DND-41 (cell line): ENCODE measurements around the gene FGF5.
"Not testable (repeated sequence)": the region's sequence is repeated elsewhere in the genome, so short reads cannot be mapped to it uniquely, and the experiment has no call there.

Experiments used
- ATAC-seq: fragments of 200-7000 bp; cut with Tn5 transposase; 3 replicates; pipeline ENCODE4 v1.9.1; 2021; ENCODE audit warnings: low read depth; ENCODE audit not compliant: insufficient read depth
- DNase-seq: peaks from one replicate; pipeline ENCODE4 v3.0.0-alpha.2; 2020
- H2AFZ ChIP-seq: 2 replicates; pipeline ENCODE4 v1.6.0; 2012; ENCODE audit warnings: low read depth, low read length
- H3K27ac ChIP-seq: 2 replicates; pipeline ENCODE4 v1.5.1; 2012; ENCODE audit warnings: low read length, inconsistent platforms
- H3K27me3 ChIP-seq: fragments of 200-600 bp; sonication (generic); 2 replicates; pipeline ENCODE4 v1.6.0; 2012; ENCODE audit warnings: low read length, mild to moderate bottlenecking, inconsistent platforms; ENCODE audit not compliant: insufficient read depth, poor library complexity
- H3K36me3 ChIP-seq: 2 replicates; pipeline ENCODE4 v1.5.1; 2012; ENCODE audit warnings: low read length, inconsistent platforms; ENCODE audit not compliant: insufficient read depth
- H3K4me1 ChIP-seq: 2 replicates; pipeline ENCODE4 v1.5.1; 2012; ENCODE audit warnings: mild to moderate bottlenecking, low read length; ENCODE audit not compliant: insufficient read depth
- H3K4me2 ChIP-seq: 2 replicates; pipeline ENCODE4 v1.6.0; 2012; ENCODE audit warnings: mild to moderate bottlenecking, moderate library complexity, low read length, inconsistent platforms; ENCODE audit not compliant: insufficient read depth
- H3K4me3 ChIP-seq, 2 experiments: fragments of 200-600 bp in 1 of 2; shearing (Covaris generic) in 1 of 2; 2 replicates each; pipeline ENCODE4 v1.5.1; 2012 to 2016; ENCODE audit warnings: inconsistent platforms in 2 of 2, low read length in 2 of 2, mild to moderate bottlenecking in 2 of 2, low read depth in 1 of 2, moderate library complexity in 1 of 2
- H3K79me2 ChIP-seq: 2 replicates; pipeline ENCODE4 v1.6.0; 2012; ENCODE audit warnings: low read length, inconsistent platforms; ENCODE audit not compliant: insufficient read depth
- H3K9ac ChIP-seq: 2 replicates; pipeline ENCODE4 v1.6.0; 2012; ENCODE audit warnings: low read depth, mild to moderate bottlenecking, inconsistent platforms, low read length, moderate library complexity
- H3K9me3 ChIP-seq: 2 replicates; pipeline ENCODE4 v1.5.1; 2012; ENCODE audit warnings: low read length, moderate library complexity, mild to moderate bottlenecking, inconsistent platforms; ENCODE audit not compliant: insufficient read depth, severe bottlenecking
- H4K20me1 ChIP-seq: 2 replicates; pipeline ENCODE4 v1.6.0; 2012; ENCODE audit warnings: low read length; ENCODE audit not compliant: insufficient read depth
- EZH2 ChIP-seq: IDR thresholded peaks from 3 replicates; pipeline ENCODE4 v1.6.1; 2012; ENCODE audit warnings: borderline replicate concordance, low read depth, mild to moderate bottlenecking, moderate library complexity, low read length, inconsistent platforms; ENCODE audit not compliant: severe bottlenecking
- TF ChIP-seq, protein P1 (sequence below): IDR thresholded peaks from 2 replicates; pipeline ENCODE4 v1.5.1; 2012; ENCODE audit warnings: borderline replicate concordance, low read length, moderate library complexity, mild to moderate bottlenecking; ENCODE audit not compliant: poor library complexity, severe bottlenecking; ENCODE audit errors: extremely low read depth

Gene FGF5

DNA sequence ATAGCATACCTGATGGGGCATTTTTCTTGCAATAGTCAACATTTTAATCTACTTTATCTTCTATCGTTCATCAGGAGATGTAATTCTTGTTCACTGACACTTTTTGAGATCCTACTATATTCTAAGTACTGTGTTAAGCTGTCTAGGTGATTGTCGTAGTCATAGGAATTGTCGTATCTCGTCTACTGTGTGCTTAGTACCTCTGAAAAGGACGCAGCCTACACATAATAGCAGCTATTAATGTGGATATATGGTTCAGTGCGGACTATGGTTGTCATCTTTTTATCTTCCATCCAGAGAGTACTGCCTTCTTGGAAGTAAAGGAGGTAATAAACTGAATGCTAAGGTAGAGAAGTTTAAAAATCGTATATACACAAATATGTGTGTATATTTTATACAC is 47.2 kb downstream of the FGF5 start:
- Histone ChIP-seq H3K36me3 (no peaks in the 10 kb centered on the region), H4K20me1 (no peaks in the 10 kb centered on the region), H2AFZ (no peak overlapping the region), H3K27ac (no peak overlapping the region), H3K27me3 (peaks cover 5% of the 10 kb centered on the region), H3K9ac (no peak overlapping the region), H3K4me3 (no peak overlapping the region), H3K79me2 (no peaks in the 10 kb centered on the region), H3K4me2 (no peak overlapping the region), H3K4me1 (no peaks in the 10 kb centered on the region), H3K9me3 (no peaks in the 10 kb centered on the region)
- DNase-seq, result no peak
- no peak for ATAC-seq
- no peak for TF ChIP-seq EZH2
- TF ChIP-seq, protein P1, sequence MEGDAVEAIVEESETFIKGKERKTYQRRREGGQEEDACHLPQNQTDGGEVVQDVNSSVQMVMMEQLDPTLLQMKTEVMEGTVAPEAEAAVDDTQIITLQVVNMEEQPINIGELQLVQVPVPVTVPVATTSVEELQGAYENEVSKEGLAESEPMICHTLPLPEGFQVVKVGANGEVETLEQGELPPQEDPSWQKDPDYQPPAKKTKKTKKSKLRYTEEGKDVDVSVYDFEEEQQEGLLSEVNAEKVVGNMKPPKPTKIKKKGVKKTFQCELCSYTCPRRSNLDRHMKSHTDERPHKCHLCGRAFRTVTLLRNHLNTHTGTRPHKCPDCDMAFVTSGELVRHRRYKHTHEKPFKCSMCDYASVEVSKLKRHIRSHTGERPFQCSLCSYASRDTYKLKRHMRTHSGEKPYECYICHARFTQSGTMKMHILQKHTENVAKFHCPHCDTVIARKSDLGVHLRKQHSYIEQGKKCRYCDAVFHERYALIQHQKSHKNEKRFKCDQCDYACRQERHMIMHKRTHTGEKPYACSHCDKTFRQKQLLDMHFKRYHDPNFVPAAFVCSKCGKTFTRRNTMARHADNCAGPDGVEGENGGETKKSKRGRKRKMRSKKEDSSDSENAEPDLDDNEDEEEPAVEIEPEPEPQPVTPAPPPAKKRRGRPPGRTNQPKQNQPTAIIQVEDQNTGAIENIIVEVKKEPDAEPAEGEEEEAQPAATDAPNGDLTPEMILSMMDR, result no peak

DNA sequence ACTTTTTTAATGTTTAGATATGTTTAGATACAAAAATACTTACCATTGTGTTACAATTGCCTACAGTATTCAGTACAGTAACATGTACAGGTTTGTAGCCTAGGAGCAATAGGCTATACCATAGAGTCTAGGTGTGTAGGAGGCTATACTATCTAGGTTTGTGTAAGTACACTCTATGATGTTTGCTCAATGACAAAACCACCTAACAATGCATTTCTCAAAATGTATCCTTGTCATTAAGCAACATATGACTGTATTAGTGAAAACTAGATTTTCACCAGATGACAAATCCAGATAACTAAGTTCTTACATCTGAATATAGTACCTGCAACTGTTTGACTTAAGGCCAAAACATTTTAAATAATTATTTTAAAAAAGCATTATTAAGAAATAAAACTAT is 49.4 kb downstream of the FGF5 start:
- H3K4me3 ChIP-seq, H2AFZ ChIP-seq, H3K9me3 ChIP-seq, H3K27me3 ChIP-seq, H3K9ac ChIP-seq, H3K36me3 ChIP-seq, H3K4me2 ChIP-seq, ATAC-seq, H4K20me1 ChIP-seq, DNase-seq, H3K27ac ChIP-seq, H3K79me2 ChIP-seq, H3K4me1 ChIP-seq: not testable (repeated sequence)

DNA sequence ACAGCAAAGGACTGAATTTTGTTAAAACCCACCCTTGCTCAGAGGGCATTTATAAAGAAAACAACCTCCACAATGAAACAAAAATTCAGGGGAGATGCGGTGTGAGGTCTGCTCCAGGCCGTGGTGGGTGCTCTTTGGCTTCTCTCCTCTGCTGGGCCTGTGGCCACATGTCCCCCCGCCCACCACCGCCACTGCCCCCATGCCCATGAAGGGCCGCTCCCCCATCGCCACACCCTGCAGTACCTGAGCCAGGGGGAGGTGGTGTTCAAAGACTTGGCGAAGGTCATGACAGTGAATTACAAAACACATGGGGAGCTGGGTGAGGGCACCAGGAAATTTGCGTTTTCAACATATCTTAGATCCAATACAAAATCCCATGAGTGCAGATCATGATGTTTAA is 54.9 kb downstream of the FGF5 start:
- Histone ChIP-seq H3K4me2 (no peak overlapping the region), H3K36me3 (no peaks in the 10 kb centered on the region), H3K9me3 (no peaks in the 10 kb centered on the region), H3K9ac (no peak overlapping the region), H3K79me2 (no peaks in the 10 kb centered on the region), H3K4me3 (no peak overlapping the region), H3K27ac (no peak overlapping the region), H4K20me1 (no peaks in the 10 kb centered on the region), H2AFZ (no peak overlapping the region), H3K27me3 (no peaks in the 10 kb centered on the region), H3K4me1 (no peaks in the 10 kb centered on the region)
- TF ChIP-seq, protein P1, result no peak
- TF ChIP-seq EZH2, result no peak
- no peak for DNase-seq
- ATAC-seq, result no peak

DNA sequence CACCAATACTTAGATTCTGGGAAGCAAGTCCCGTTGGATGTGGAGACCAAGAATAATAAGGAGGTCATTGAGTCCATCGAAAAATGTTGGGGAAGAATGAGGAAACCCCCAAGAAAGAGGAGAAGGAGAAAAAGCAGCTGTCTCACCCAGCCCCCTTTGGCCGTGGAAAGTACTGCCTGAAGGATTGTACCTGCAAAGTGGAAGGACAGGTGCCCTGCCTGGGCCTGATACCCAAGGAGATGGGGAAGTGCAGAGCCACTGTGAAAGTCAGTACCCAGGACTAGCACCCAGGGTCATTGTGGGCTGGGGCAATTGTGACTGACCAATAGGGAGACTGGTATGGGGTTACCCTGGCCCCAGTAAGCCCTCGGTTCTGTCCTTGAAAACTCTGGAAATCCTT is 55.3 kb downstream of the FGF5 start:
- no peak overlapping the region for H2AFZ ChIP-seq
- no peak overlapping the region for H3K4me2 ChIP-seq
- H3K9me3 ChIP-seq, result no peaks in the 10 kb centered on the region
- no peak overlapping the region for H3K9ac ChIP-seq
- H3K27ac ChIP-seq, result no peak overlapping the region
- ATAC-seq (no peak), DNase-seq (no peak)
- H4K20me1 ChIP-seq, result no peaks in the 10 kb centered on the region
- H3K36me3 ChIP-seq, result no peaks in the 10 kb centered on the region
- H3K4me1 ChIP-seq, result no peaks in the 10 kb centered on the region
- H3K27me3 ChIP-seq, result no peaks in the 10 kb centered on the region
- TF ChIP-seq, protein P1, result no peak
- no peak for TF ChIP-seq EZH2
- no peak overlapping the region for H3K4me3 ChIP-seq
- H3K79me2 ChIP-seq, result no peaks in the 10 kb centered on the region
